Measurements from ENCODE around the gene NGEF.

GRCh38 chr2:232908695-232909094, 104.4 kb downstream of the NGEF start:
- TF ChIP-seq JUND (IDR thresholded peaks at IDR 0.05) (no peak), MAX (IDR thresholded peaks at IDR 0.05) (no peak), CTCF (IDR thresholded peaks at IDR 0.05; ENCODE audit: low read depth, low read length, missing input control) (no peak), SP1 (IDR thresholded peaks at IDR 0.05) (no peak), REST (IDR thresholded peaks at IDR 0.05) (no peak), ATF3 (IDR thresholded peaks at IDR 0.05) (no peak), TAF1 (conservative IDR thresholded peaks at IDR 0.05) (no peak), EGR1 (IDR thresholded peaks at IDR 0.05; ENCODE audit: low read depth in 2 of 2) (no peak), GABPA (IDR thresholded peaks at IDR 0.05 in 1 of 2, conservative IDR thresholded peaks at IDR 0.05 in 1 of 2) (no peak)
